Measurements from ENCODE around the gene GSTK1.

Gene GSTK1

GRCh38 chr7:143263266-143264195, at the start of gene GSTK1:
TSS of gene GSTK1 (plus strand) at chr7:143263441. CDS start at chr7:143263514, 73 bp downstream.
- H3K4me1 ChIP-seq (ENCODE audit: control insufficient read depth, insufficient read depth, low read length): no peaks in the 10 kb centered on the region
- POLR2A ChIA-PET: interaction anchor here (0.6 to 1.9 kb wide), 16 partner anchors 9 to 46 kb away, joined by 3 to 17 read pairs (median 4); partner anchors contain the start of gene CASP2
- CTCF ChIA-PET: interaction anchor here (0.9 to 2.1 kb wide), 5 partner anchors 23 to 48 kb away, joined by 3 to 9 read pairs (median 6); no protein-coding TSS in a partner anchor
- H3K36me3 ChIP-seq (ENCODE audit: control insufficient read depth in 2 of 2, insufficient read depth in 1 of 2, low read length in 2 of 2): peaks cover 0 to 27% of the 10 kb centered on the region in 2 experiments; a peak in 1 of 3 replicates
- no peaks in the 10 kb centered on the region for H3K9me3 ChIP-seq (ENCODE audit: control insufficient read depth, insufficient read depth, low read depth, low read length)
- peak within 1 kb of the TSS; percentile 26; the same call in 1 of the 2 replicates for H3K27ac ChIP-seq (ENCODE audit: extremely low read depth, low read depth, low read length)
- peak within 1 kb of the TSS; percentile 78 for H3K4me3 ChIP-seq (ENCODE audit: low read depth, low read length)
- TF ChIP-seq PATZ1 (tag by site-specific recombination; IDR thresholded peaks at IDR 0.05) (peak; percentile 89), REPIN1 (tag by site-specific recombination; IDR thresholded peaks at IDR 0.05; ENCODE audit: low read depth) (no peak), ZBTB10 (tag by site-specific recombination; IDR thresholded peaks at IDR 0.05) (peak; percentile 65), ZNF23 (tag by site-specific recombination; IDR thresholded peaks at IDR 0.05; ENCODE audit: borderline replicate concordance) (no peak), ZNF843 (tag by site-specific recombination; IDR thresholded peaks at IDR 0.05) (peak; percentile 26; the same call in 1 of the 2 replicates), ZNF660 (tag by site-specific recombination; IDR thresholded peaks at IDR 0.05) (0 out of 2 replicates have a peak, but pooled peaks have one; percentile 59), IKZF3 (tag by site-specific recombination; IDR thresholded peaks at IDR 0.05) (peak; percentile 42), ZNF610 (tag by site-specific recombination; IDR thresholded peaks at IDR 0.05; ENCODE audit: borderline replicate concordance) (0 out of 2 replicates have a peak, but pooled peaks have one; percentile 42), SP3 (tag by site-specific recombination; IDR thresholded peaks at IDR 0.05) (peak; percentile 74), ZNF692 (tag by site-specific recombination; IDR thresholded peaks at IDR 0.05) (peak; percentile 53; the same call in 1 of the 2 replicates), PRDM10 (tag by site-specific recombination; IDR thresholded peaks at IDR 0.05) (peak; percentile 68), GLI2 (tag by site-specific recombination; IDR thresholded peaks at IDR 0.05; ENCODE audit: borderline replicate concordance, low read depth) (no peak), ZFHX2 (tag by site-specific recombination; conservative IDR thresholded peaks at IDR 0.05) (peak; percentile 30; the same call in 1 of the 2 replicates), KLF1 (tag by site-specific recombination; IDR thresholded peaks at IDR 0.05) (0 out of 2 replicates have a peak, but pooled peaks have one; percentile 25), ZNF24 (tag by site-specific recombination; IDR thresholded peaks at IDR 0.05) (no peak), ZNF423 (tag by site-specific recombination; IDR thresholded peaks at IDR 0.05) (peak; percentile 84), ZNF449 (tag by site-specific recombination; IDR thresholded peaks at IDR 0.05) (peak; percentile 67; the same call in 1 of the 2 replicates), ZNF600 (tag by site-specific recombination; IDR thresholded peaks at IDR 0.05) (peak; percentile 94), ZXDB (tag by site-specific recombination; IDR thresholded peaks at IDR 0.05) (peak; percentile 79; the same call in 1 of the 2 replicates), ZNF16 (tag by site-specific recombination; IDR thresholded peaks at IDR 0.05; ENCODE audit: low read depth) (no peak), ZNF501 (tag by site-specific recombination; IDR thresholded peaks at IDR 0.05) (peak; percentile 88), GLIS1 (tag by site-specific recombination; IDR thresholded peaks at IDR 0.05) (peak; percentile 83), ZBTB21 (tag by site-specific recombination; IDR thresholded peaks at IDR 0.05) (peak; percentile 50; the same call in 1 of the 2 replicates), ZNF223 (tag by site-specific recombination; IDR thresholded peaks at IDR 0.05) (no peak)

Measured in HEK293 (cell line).